Measurements from ENCODE around the gene LRRC37A2.
"Not testable (repeated sequence)": the region's sequence is repeated elsewhere in the genome, so short reads cannot be mapped to it uniquely, and the experiment has no call there.

GRCh38 chr17:46478823-46479222 is 33.4 kb upstream of the LRRC37A2 start:
- TF ChIP-seq CTCF (conservative IDR thresholded peaks at IDR 0.05 in 1 of 2, IDR thresholded peaks at IDR 0.05 in 1 of 2; ENCODE audit: low read depth in 1 of 2, low read length in 2 of 2); EZH2 (IDR thresholded peaks at IDR 0.05; ENCODE audit: low read length, missing control alignments): not testable (repeated sequence)
